ENCODE data around the gene ACOX1.

Gene ACOX1

GRCh38 chr17:75959051-75959838 lies 19.7 kb downstream of the ACOX1 start (continued):
- TF ChIP-seq MEIS1 (CRISPR knock-in tag; IDR thresholded peaks at IDR 0.05; ENCODE audit: borderline replicate concordance) (no peak), MZF1 (tag by site-specific recombination; IDR thresholded peaks at IDR 0.05; ENCODE audit: borderline replicate concordance) (no peak), ZNF518A (tag by site-specific recombination; conservative IDR thresholded peaks at IDR 0.05; ENCODE audit: low read depth) (no peak), ZNF600 (tag by site-specific recombination; IDR thresholded peaks at IDR 0.05) (no peak), ZNF350 (tag by site-specific recombination; IDR thresholded peaks at IDR 0.05) (no peak), ZBTB1 (tag by site-specific recombination; IDR thresholded peaks at IDR 0.05) (no peak), HOXC10 (CRISPR knock-in tag; IDR thresholded peaks at IDR 0.05) (no peak), ZSCAN16 (tag by site-specific recombination; IDR thresholded peaks at IDR 0.05) (no peak)

- Histone ChIP-seq H3K4me1 (ENCODE audit: control insufficient read depth, insufficient read depth, low read length) (no peaks in the 10 kb centered on the region), H3K4me3 (ENCODE audit: low read depth, low read length) (no peak overlapping the region), H3K36me3 (ENCODE audit: control insufficient read depth in 2 of 2, insufficient read depth in 1 of 2, low read length in 2 of 2) (peaks cover 88 to 94% of the 10 kb centered on the region in 2 experiments), H3K9me3 (ENCODE audit: control insufficient read depth, insufficient read depth, low read depth, low read length) (no peaks in the 10 kb centered on the region), H3K27ac (ENCODE audit: extremely low read depth, low read depth, low read length) (no peak overlapping the region)
- TF ChIP-seq ZNF555 (tag by site-specific recombination; conservative IDR thresholded peaks at IDR 0.05) (no peak), ZNF580 (tag by site-specific recombination; IDR thresholded peaks at IDR 0.05) (no peak), ZNF114 (tag by site-specific recombination; IDR thresholded peaks at IDR 0.05) (no peak), ZNF292 (tag by site-specific recombination; IDR thresholded peaks at IDR 0.05; ENCODE audit: borderline replicate concordance, low read depth) (no peak), ZNF843 (tag by site-specific recombination; IDR thresholded peaks at IDR 0.05) (no peak), ZNF416 (tag by site-specific recombination; IDR thresholded peaks at IDR 0.05) (no peak), SETDB1 (IDR thresholded peaks at IDR 0.05; ENCODE audit: insufficient read length, low read length) (no peak), CTCF (tag by site-specific recombination; IDR thresholded peaks at IDR 0.05) (no peak)
- ChIA-PET CTCF (interaction anchor here (0.6 to 1.0 kb wide), 2 partner anchors 55 to 76 kb away, joined by 4 to 5 read pairs; no protein-coding TSS in a partner anchor), POLR2A (interaction anchor here (0.7 to 1.2 kb wide), 2 partner anchors 10 to 96 kb away, joined by 5 to 9 read pairs; partner anchors contain the start of genes FBF1 and WBP2)
These were observed 28.0 kb downstream of the ACOX1 start for GRCh38 chr17:75950855-75951554.

All from HEK293 (cell line).